K562 (cell line): ENCODE data around the gene KRT80. TPM values are rescaled to one million over a fixed set of nuclear protein-coding genes. Genes with fewer than 3 reads are reported as not detected.

Experiments
- ATAC-seq: fragments of 200-7000 bp; cut with Tn5 transposase; 3 replicates; pipeline ENCODE4 v1.9.1; 2020; ENCODE audit warnings: moderate library complexity
- BruUV-seq: library from RNA; stranded (reverse); fragments of 400-500 nt; replicated peaks from 2 replicates; lab custom pipeline; 2021; lab: Mats Ljungman, UMichigan
- CTCF ChIA-PET: fragments of 300-600 bp; formaldehyde crosslinking; extraction: SDS; loops from one replicate; lab custom pipeline; 2021; ENCODE audit warnings: low intra/inter-chr PET ratio; lab: Yijun Ruan, JAX
- POLR2A ChIA-PET: fragments of 300-600, 350-650 bp; sonication (Branson Sonifier 250); formaldehyde crosslinking; extraction: SDS; loops from one replicate; lab custom pipeline; 2021; ENCODE audit warnings: antibody characterized with exemption, inconsistent platforms; lab: Yijun Ruan, JAX
- DNase-seq, 4 experiments: peaks; one replicate each; pipeline versions ENCODE4 v3.0.0 to v3.0.0-alpha.2; 2011 to 2018; ENCODE audit warnings: low spot score in 3 of 4, mixed read lengths in 3 of 4; ENCODE audit errors: extremely low read depth in 1 of 4
- FAIRE-seq: peaks from 2 replicates; lab custom pipeline; 2011; peaks lifted over from hg19 to GRCh38; lab: Jason Lieb, UNC
- H2AFZ ChIP-seq: 2 replicates; pipeline ENCODE4 v1.6.0; 2011; ENCODE audit warnings: low read depth, low read length, control low read depth, inconsistent platforms
- H3K27ac ChIP-seq: fragments of 200-600 bp; 3 replicates; pipeline ENCODE4 v1.8.0; 2011; ENCODE audit warnings: low read depth, mild to moderate bottlenecking, control low read depth, inconsistent platforms, low read length, moderate library complexity, mixed read lengths; ENCODE audit errors: extremely low read depth
- H3K27me3 ChIP-seq, 2 experiments: fragments of 300-600 bp in 1 of 2; 2 replicates in 1 of 2; 3 replicates in 1 of 2; pipeline versions ENCODE4 v1.6.0 to v1.8.0; 2011; ENCODE audit warnings: inconsistent platforms in 2 of 2, low read length in 2 of 2, mild to moderate bottlenecking in 1 of 2, mixed read lengths in 1 of 2, moderate library complexity in 1 of 2; ENCODE audit not compliant: control insufficient read depth in 2 of 2, insufficient read depth in 2 of 2
- H3K36me3 ChIP-seq: fragments of 300-600 bp; 3 replicates; pipeline ENCODE4 v1.8.0; 2011; ENCODE audit warnings: mild to moderate bottlenecking, low read length, inconsistent platforms; ENCODE audit not compliant: control insufficient read depth, insufficient read depth
- H3K4me1 ChIP-seq, 2 experiments: fragments of 200-600 bp in 1 of 2; replicated peaks in 1 of 2; 2 replicates in 1 of 2; 3 replicates in 1 of 2; pipeline versions ENCODE4 v1.5.1 to v1.8.0; 2011; ENCODE audit warnings: inconsistent platforms in 2 of 2, low read length in 2 of 2, mild to moderate bottlenecking in 1 of 2, mixed read lengths in 1 of 2, moderate library complexity in 1 of 2; ENCODE audit not compliant: control insufficient read depth in 2 of 2, insufficient read depth in 2 of 2
- H3K4me2 ChIP-seq: 2 replicates; pipeline ENCODE4 v1.6.1; 2011; ENCODE audit warnings: low read length, control low read depth, inconsistent platforms, mixed read lengths; ENCODE audit not compliant: insufficient read depth
- H3K4me3 ChIP-seq: fragments of 200-600 bp; sonication (generic), shearing (Covaris generic); 2 replicates; pipeline ENCODE4 v1.5.1; 2016; ENCODE audit warnings: control low read depth, inconsistent platforms
- H3K79me2 ChIP-seq: fragments of 200-600 bp; 3 replicates; pipeline ENCODE4 v1.8.0; 2011; ENCODE audit warnings: low read length, inconsistent platforms; ENCODE audit not compliant: control insufficient read depth, insufficient read depth
- H3K9ac ChIP-seq, 2 experiments: 2 replicates each; pipeline versions ENCODE4 v1.6.0 to v1.6.1; 2011; ENCODE audit warnings: low read depth in 2 of 2, low read length in 2 of 2, control low read depth in 1 of 2, inconsistent platforms in 1 of 2, mild to moderate bottlenecking in 1 of 2, mixed read lengths in 1 of 2; ENCODE audit not compliant: insufficient read depth in 1 of 2
- H3K9me1 ChIP-seq: one replicate; pipeline ENCODE4 v1.6.0; 2011; ENCODE audit warnings: inconsistent platforms, mild to moderate bottlenecking, low read length, moderate library complexity; ENCODE audit not compliant: control insufficient read depth, insufficient read depth
- H3K9me3 ChIP-seq: replicated peaks from 2 replicates; pipeline ENCODE4 v1.5.1; 2011; ENCODE audit warnings: low read depth, low read length, inconsistent platforms; ENCODE audit not compliant: control insufficient read depth, insufficient read depth
- H4K20me1 ChIP-seq: replicated peaks from 2 replicates; pipeline ENCODE4 v1.6.1; 2011; ENCODE audit warnings: low read length, inconsistent platforms, mixed read lengths; ENCODE audit not compliant: control insufficient read depth, insufficient read depth
- DDX20 ChIP-seq: fragments of 450-650 bp; IDR thresholded peaks from 2 replicates; pipeline ENCODE4 v1.6.1; 2016; ENCODE audit warnings: missing genetic modification characterization, low read depth, mild to moderate bottlenecking, missing compliant biosample characterization, moderate library complexity
- MAZ ChIP-seq, 2 experiments: fragments of 450-650 bp in 1 of 2; sonication (generic) in 1 of 2; formaldehyde crosslinking; IDR thresholded peaks in 1 of 2; conservative IDR thresholded peaks in 1 of 2; 2 replicates each; pipeline versions ENCODE4 v1.4.0 to v1.5.0; 2020; ENCODE audit warnings: mild to moderate bottlenecking in 1 of 2, missing genetic modification reagents in 1 of 2
- MED1 ChIP-seq: sonication (generic); formaldehyde crosslinking; IDR thresholded peaks from 2 replicates; pipeline ENCODE4 v1.8.1; 2023; ENCODE audit warnings: missing genetic modification reagents, borderline replicate concordance
- MEIS2 ChIP-seq: fragments of 450-650 bp; IDR thresholded peaks from 2 replicates; pipeline ENCODE4 v1.6.1; 2014; ENCODE audit warnings: mild to moderate bottlenecking; ENCODE audit not compliant: partially characterized antibody
- MTF1 ChIP-seq: fragments of 250-450 bp; sonication (Bioruptor Pico); IDR thresholded peaks from 2 replicates; pipeline ENCODE4 v1.9.0; 2021; ENCODE audit warnings: moderate library complexity, mild to moderate bottlenecking, inconsistent platforms, borderline replicate concordance
- NR3C1 ChIP-seq: sonication (generic); formaldehyde crosslinking; IDR thresholded peaks from 2 replicates; pipeline ENCODE4 v1.8.1; 2022; ENCODE audit warnings: missing genetic modification reagents
- PTRF ChIP-seq: fragments of 450-650 bp; IDR thresholded peaks from 2 replicates; pipeline ENCODE4 v1.6.1; 2016; ENCODE audit warnings: mild to moderate bottlenecking, missing genetic modification characterization, missing compliant biosample characterization
- SMARCA4 ChIP-seq: fragments of 450-650 bp; IDR thresholded peaks from 2 replicates; pipeline ENCODE4 v1.6.1; 2016
- SREBF2 ChIP-seq: sonication (generic); formaldehyde crosslinking; IDR thresholded peaks from 2 replicates; pipeline ENCODE4 v1.4.0; 2020; ENCODE audit warnings: mild to moderate bottlenecking, missing genetic modification reagents
- TRIM28 ChIP-seq: fragments of 450-650 bp; IDR thresholded peaks from 2 replicates; pipeline ENCODE4 v1.6.1; 2017
- ZBTB1 ChIP-seq: sonication (generic); formaldehyde crosslinking; IDR thresholded peaks from 2 replicates; pipeline ENCODE4 v1.8.1; 2023; ENCODE audit warnings: missing genetic modification reagents, low read depth, mild to moderate bottlenecking, borderline replicate concordance
- ZEB2 ChIP-seq: fragments of 450-650 bp; IDR thresholded peaks from 2 replicates; pipeline ENCODE4 v1.6.1; 2016
- ZFP36 ChIP-seq: fragments of 150-350 bp; IDR thresholded peaks from 2 replicates; pipeline ENCODE4 v1.6.1; 2018; ENCODE audit warnings: low read length, low read depth; ENCODE audit not compliant: partially characterized antibody
- ZNF133 ChIP-seq: fragments of 250-450 bp; sonication (Bioruptor Pico); IDR thresholded peaks from 2 replicates; pipeline ENCODE4 v1.4.0; 2020; ENCODE audit warnings: mild to moderate bottlenecking
- ZNF41 ChIP-seq: fragments of 250-450 bp; sonication (Bioruptor Pico); conservative IDR thresholded peaks from 2 replicates; pipeline ENCODE4 v1.4.0; 2020; ENCODE audit warnings: mild to moderate bottlenecking
- ZNF561 ChIP-seq: fragments of 450-650 bp; formaldehyde crosslinking; conservative IDR thresholded peaks from 2 replicates; pipeline ENCODE4 v1.4.0; 2020; ENCODE audit warnings: mild to moderate bottlenecking, moderate library complexity
- WGBS: fragments of 100-300 bp; shearing (Covaris generic); methylation state at CpG from one replicate; pipeline ENCODE4 v1.1.6; 2016; ENCODE audit warnings: low coverage, mixed read lengths; ENCODE audit not compliant: insufficient coverage; ENCODE audit errors: missing lambda C conversion rate; 5-methylcytosine and 5-hydroxymethylcytosine counted together
- in situ Hi-C: fragments of 300-500 bp; cut with MboI; formaldehyde crosslinking; loops from 4 replicates; pipeline ENCODE4 v1.15.0; 2018; ENCODE audit warnings: inconsistent platforms, mixed read lengths
- intact Hi-C: fragments of 100-400 bp; cut with micrococcal nuclease; formaldehyde crosslinking; loops from 2 replicates; pipeline ENCODE4 v1.14.2; 2022
- polyA plus RNA-seq, 8 experiments: library from polyadenylated mRNA; depleted of rRNA in 4 of 8; stranded (reverse) in 5 of 8; unstranded in 3 of 8; fragments of >200 nt; fragmentation: Nextera tagmentation in 2 of 8; fragmentation: Illumina TruSeq in 1 of 8; extraction: Ambion mirVana in 2 of 8; extraction: Trizol in 1 of 8; gene quantifications; 2 replicates each; pipeline versions ENCODE4 v1.2.1 to v1.2.3, GENCODE V29; 2011 to 2014; ENCODE audit warnings: inconsistent platforms in 1 of 8, missing spikeins in 1 of 8
- total RNA-seq, 7 experiments: library from RNA; depleted of rRNA in 6 of 7; stranded (reverse); fragments of >200 nt in 6 of 7; fragmentation: Illumina TruSeq in 2 of 7; extraction: Trizol in 2 of 7; gene quantifications; 2 replicates each; pipeline versions ENCODE4 v1.2.1 to v1.2.3, GENCODE V29; 2011 to 2021; ENCODE audit warnings: low replicate concordance in 1 of 7

KRT80 gene
- total and polyA plus RNA-seq, 9 of the 15 experiments (the other 6 are each of a cell fraction or from before 2014, with no cell fraction given), result not detected

GRCh38 chr12:52166672-52167071 lies 25.1 kb downstream of the KRT80 start (continued):
- TF ChIP-seq MED1, result no peak
- no peak for TF ChIP-seq TRIM28
- no peak for TF ChIP-seq MAZ (CRISPR knock-in tag; conservative IDR thresholded peaks at IDR 0.05 in 1 of 2, IDR thresholded peaks at IDR 0.05 in 1 of 2)
- no peak for TF ChIP-seq MEIS2
- TF ChIP-seq ZNF41, result no peak
- TF ChIP-seq PTRF (tag), result no peak
- TF ChIP-seq ZNF133 (CRISPR knock-in tag), result no peak
- TF ChIP-seq DDX20 (tag), result no peak
- no peak for TF ChIP-seq ZBTB1 (CRISPR knock-in tag)
- no peak for TF ChIP-seq MTF1 (CRISPR knock-in tag)
- TF ChIP-seq NR3C1 (CRISPR knock-in tag), result no peak

- Histone ChIP-seq H3K27me3 (peaks cover 24 to 55% of the 10 kb centered on the region in 2 experiments), H3K4me2 (no peak overlapping the region)
- FAIRE-seq, result no peak
Observed at GRCh38 chr12:52165096-52165855, 26.5 kb downstream of the KRT80 start.

More at GRCh38 chr12:52165096-52165855, 26.5 kb downstream of the KRT80 start:
- Histone ChIP-seq H4K20me1 (no peaks in the 10 kb centered on the region), H3K79me2 (no peaks in the 10 kb centered on the region), H3K9ac (no peak overlapping the region), H3K4me1 (no peaks in the 10 kb centered on the region), H2AFZ (no peak overlapping the region), H3K27ac (no peak overlapping the region), H3K36me3 (no peaks in the 10 kb centered on the region), H3K9me1 (no peaks in the 10 kb centered on the region), H3K4me3 (no peak overlapping the region), H3K9me3 (no peaks in the 10 kb centered on the region)
- WGBS, result 3% methylated on average over 13 of the region's 13 CpGs
- in situ Hi-C loops (no loop called here), intact Hi-C loops (no loop called here)
- ChIA-PET CTCF (no interaction called here), POLR2A (interaction anchor here (0.5 to 0.9 kb wide), 2 partner anchors 17 to 19 kb away, joined by 3 to 4 read pairs; no protein-coding TSS in a partner anchor)
- no peak for ATAC-seq
- DNase-seq, result no peak
- BruUV-seq, result no TSS peak
- TF ChIP-seq ZEB2, result no peak
- TF ChIP-seq ZNF561 (CRISPR knock-in tag), result no peak
- TF ChIP-seq SREBF2 (CRISPR knock-in tag), result no peak
- no peak for TF ChIP-seq SMARCA4
- peak; percentile 81 for TF ChIP-seq ZFP36
